Measurements from ENCODE around the gene VAMP5.
"Not testable (repeated sequence)": the region's sequence is repeated elsewhere in the genome, so short reads cannot be mapped to it uniquely, and the experiment has no call there.

The VAMP5 gene

DNA sequence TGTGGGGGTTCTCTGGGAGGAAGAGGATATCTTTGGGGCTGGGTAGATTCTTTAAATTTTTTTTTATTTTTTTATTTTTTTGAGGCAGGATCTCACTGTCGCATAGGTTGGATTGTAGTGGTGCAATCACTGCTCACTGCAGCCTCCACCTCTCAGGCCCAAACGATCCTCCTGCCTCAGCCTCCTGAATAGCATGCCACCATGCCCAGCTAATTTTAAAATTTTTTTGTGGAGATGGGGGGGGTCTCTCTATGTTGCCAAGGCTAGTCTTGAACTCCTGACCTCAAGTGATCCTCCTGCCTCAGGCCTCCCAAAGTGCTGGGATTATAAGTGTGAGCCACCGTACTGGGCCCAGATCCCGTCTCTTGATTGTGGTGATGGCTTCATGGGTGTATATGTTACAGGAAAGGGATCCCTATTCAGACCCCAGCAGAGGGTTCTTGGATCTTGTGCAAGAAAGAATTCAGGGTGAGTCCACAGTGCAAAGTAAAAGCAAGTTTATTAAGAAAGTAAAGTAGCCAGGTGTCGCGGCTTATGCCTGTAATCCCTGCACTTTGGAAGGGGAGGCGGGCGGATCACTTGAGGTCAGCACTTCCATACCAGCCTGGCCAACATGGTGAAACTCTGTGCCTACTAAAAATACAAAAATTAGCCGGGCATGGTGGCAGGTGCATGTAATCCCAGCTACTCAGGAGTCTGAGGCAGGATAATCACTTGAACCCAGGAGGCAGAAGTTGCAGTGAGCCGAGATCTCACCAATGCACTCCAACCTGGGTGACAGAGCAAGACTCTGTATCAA, 29.7 kb downstream of the VAMP5 start:
- no peak overlapping the region for H3K4me3 ChIP-seq (ENCODE audit: low read depth, low read length)

DNA sequence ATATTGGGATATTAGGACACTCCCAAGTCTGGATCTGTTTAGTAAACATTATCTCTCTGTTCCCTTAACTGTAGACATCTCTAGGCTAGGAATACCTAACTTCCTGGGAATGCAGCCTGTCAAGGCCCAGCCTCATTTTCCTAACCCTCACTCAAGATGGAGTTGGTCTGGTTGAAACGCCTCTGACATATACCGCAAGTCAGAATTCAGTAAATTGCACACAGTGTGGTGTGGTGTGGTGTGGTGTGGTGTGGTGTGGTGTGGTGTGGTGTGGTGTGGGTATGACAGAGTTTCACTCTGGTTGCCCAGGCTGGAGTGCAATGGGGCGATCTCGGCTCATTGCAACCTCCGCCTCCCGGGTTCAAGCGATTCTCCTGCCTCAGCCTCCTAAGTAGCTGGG, 30.5 kb downstream of the VAMP5 start:
- H3K4me3 ChIP-seq (ENCODE audit: low read depth, low read length), result not testable (repeated sequence)

More for the DNA sequence above, 29.7 kb downstream of the VAMP5 start:
- TF ChIP-seq, protein P1, sequence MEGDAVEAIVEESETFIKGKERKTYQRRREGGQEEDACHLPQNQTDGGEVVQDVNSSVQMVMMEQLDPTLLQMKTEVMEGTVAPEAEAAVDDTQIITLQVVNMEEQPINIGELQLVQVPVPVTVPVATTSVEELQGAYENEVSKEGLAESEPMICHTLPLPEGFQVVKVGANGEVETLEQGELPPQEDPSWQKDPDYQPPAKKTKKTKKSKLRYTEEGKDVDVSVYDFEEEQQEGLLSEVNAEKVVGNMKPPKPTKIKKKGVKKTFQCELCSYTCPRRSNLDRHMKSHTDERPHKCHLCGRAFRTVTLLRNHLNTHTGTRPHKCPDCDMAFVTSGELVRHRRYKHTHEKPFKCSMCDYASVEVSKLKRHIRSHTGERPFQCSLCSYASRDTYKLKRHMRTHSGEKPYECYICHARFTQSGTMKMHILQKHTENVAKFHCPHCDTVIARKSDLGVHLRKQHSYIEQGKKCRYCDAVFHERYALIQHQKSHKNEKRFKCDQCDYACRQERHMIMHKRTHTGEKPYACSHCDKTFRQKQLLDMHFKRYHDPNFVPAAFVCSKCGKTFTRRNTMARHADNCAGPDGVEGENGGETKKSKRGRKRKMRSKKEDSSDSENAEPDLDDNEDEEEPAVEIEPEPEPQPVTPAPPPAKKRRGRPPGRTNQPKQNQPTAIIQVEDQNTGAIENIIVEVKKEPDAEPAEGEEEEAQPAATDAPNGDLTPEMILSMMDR (IDR thresholded peaks at IDR 0.05; ENCODE audit: low read depth, low read length), result no peak

DNA sequence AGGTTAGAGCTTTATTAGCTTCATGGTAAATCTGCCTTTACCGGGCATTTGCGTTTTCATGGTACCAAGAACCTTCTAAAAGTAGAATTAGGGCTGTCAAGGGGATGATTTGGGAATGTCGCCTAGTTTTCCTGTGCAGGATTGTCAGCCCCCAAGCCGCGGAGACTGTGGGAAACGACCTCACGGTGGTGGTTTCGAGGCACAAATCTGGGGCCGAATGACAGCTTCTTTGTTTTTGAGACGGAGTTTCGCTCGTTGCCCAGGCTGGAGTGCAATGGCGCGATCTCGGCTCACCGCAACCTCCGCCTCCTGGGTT, 31.1 kb downstream of the VAMP5 start:
- TF ChIP-seq, protein P1 (IDR thresholded peaks at IDR 0.05; ENCODE audit: low read depth, low read length), result no peak
- H3K4me3 ChIP-seq (ENCODE audit: low read depth, low read length), result no peak overlapping the region

DNA sequence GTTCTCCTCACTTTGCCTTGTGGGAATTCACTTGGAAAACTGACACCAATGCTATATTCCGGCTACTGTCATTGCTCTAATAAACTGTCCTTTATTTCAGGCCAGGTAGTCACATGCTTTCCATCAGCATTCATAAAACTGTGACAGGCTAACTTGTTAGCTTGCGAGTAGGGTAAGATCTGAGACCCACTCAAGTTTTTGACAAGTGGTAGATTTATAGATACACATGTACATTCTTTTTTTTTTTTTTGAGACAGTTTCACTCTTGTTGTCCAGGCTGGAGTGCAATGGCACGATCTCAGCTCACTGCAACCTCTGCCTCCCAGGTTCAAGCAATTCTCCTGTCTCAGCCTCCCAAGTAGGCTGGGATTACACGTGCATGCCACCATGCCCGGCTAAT, 33.5 kb downstream of the VAMP5 start:
- H3K4me3 ChIP-seq (ENCODE audit: low read depth, low read length), result 0 out of 2 replicates have a peak overlapping the region, but pooled peaks have one; percentile 3

DNA sequence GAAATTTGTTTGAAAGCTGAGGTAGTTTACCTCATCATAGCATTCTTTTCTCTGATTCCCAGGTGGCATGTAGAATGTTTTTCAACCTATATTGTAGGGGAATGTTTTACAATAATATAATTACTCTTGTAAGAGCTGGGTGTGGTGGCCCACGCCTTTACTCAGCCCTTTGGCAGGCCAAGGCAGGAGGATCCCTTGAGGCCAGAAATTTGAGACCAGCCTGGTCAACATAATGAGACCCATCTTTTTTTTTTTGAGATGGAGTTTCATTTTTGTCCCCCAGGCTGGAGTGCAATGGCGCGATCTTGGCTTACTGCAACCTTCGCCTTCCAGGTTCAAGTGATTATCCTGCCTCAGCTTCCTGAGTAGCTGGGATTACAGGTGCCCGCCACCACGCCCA, 35.4 kb downstream of the VAMP5 start:
- TF ChIP-seq, protein P1 (IDR thresholded peaks at IDR 0.05; ENCODE audit: low read depth, low read length), result no peak
- no peak overlapping the region for H3K4me3 ChIP-seq (ENCODE audit: low read depth, low read length)

DNA sequence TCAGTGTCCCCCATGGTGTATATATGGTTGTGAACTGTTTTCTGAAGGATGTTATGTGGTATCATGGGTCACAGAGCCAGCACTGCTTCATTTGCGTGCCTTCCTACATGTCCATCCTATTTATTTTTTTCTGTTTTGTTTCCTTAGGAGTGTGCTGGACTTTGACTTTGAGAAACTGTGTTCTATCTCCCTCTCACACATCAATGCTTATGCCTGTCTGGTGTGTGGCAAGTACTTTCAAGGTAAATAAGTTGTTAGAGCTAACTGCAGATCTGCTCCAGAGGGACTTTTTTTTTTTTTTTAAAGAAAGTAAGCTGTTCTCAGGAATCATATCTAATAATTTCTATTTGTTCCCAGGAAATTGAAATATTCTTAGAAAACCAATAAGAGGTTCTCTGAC, 37.1 kb downstream of the VAMP5 start:
- H3K4me3 ChIP-seq (ENCODE audit: low read depth, low read length), result no peak overlapping the region
- TF ChIP-seq, protein P1 (IDR thresholded peaks at IDR 0.05; ENCODE audit: low read depth, low read length), result no peak

DNA sequence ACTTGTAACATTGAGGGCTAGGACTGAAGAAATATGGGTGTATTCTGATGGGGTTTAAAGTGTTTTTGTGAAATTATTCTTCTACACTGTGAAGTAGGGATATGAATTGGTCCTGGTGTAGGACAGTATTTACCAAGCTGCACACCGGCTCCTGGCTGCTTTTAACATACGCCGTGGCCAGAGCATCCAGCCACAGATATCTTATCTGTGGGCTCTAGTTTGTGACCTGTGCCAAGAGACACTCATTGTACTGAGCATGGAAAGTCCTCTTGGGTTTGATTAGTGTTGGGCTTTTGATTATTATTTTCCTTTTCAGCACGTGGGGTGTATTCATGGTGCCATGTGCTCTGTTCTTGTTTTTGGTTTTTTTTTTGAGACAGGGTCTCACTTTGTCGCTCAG, 39.8 kb downstream of the VAMP5 start:
- TF ChIP-seq, protein P1 (IDR thresholded peaks at IDR 0.05; ENCODE audit: low read depth, low read length), result no peak
- no peak overlapping the region for H3K4me3 ChIP-seq (ENCODE audit: low read depth, low read length)

DNA sequence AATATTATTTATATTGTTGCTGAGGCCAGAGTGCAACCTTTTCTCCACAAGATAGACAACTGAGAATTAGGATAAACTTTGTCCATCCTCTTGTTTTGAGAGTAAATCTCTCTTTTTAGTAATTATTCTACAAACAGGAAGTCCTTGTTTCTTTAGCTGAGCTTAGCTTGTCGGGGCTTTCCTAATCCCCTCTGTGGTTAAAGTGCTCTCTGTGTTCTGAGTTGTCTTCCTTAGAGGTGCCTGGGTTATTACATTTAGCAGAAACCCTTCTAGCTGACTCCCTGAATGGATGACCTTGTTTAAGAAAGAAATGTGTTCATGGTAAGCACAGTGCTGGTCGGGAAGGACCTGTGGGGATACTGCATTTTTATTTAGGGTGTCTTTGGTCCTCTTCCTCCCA, 44.4 kb downstream of the VAMP5 start:
- TF ChIP-seq, protein P1 (IDR thresholded peaks at IDR 0.05; ENCODE audit: low read depth, low read length), result no peak
- no peak overlapping the region for H3K4me3 ChIP-seq (ENCODE audit: low read depth, low read length)
